Loucy (cell line): ENCODE results near the gene FSIP1.

Source experiments
- H2AFZ ChIP-seq: fragments of 200-600 bp; sonication (generic); 2 replicates; pipeline ENCODE4 v1.6.0; 2016; ENCODE audit warnings: antibody characterized with exemption, mild to moderate bottlenecking, low read length, moderate library complexity
- H3F3A ChIP-seq: fragments of 200-600 bp; 2 replicates; pipeline ENCODE4 v1.6.0; 2016; ENCODE audit warnings: antibody characterized with exemption, low read depth, mild to moderate bottlenecking
- H3K27me3 ChIP-seq: fragments of 200-600 bp; sonication (generic); 2 replicates; pipeline ENCODE4 v1.6.1; 2014; ENCODE audit warnings: low read length, mild to moderate bottlenecking; ENCODE audit not compliant: insufficient read depth, poor library complexity, severe bottlenecking
- H3K36me3 ChIP-seq: fragments of 200-600 bp; sonication (generic); 2 replicates; pipeline ENCODE4 v1.6.1; 2016; ENCODE audit warnings: low read length; ENCODE audit not compliant: insufficient read depth
- H3K4me1 ChIP-seq: fragments of 200-600 bp; sonication (generic); 2 replicates; pipeline ENCODE4 v1.5.1; 2014; ENCODE audit warnings: low read length, mild to moderate bottlenecking; ENCODE audit not compliant: insufficient read depth, poor library complexity, severe bottlenecking
- H3K4me2 ChIP-seq: fragments of 200-600 bp; sonication (generic); 2 replicates; pipeline ENCODE4 v1.6.0; 2014; ENCODE audit warnings: antibody characterized with exemption, low read length, low read depth, mild to moderate bottlenecking; ENCODE audit not compliant: poor library complexity, severe bottlenecking
- H3K4me3 ChIP-seq: fragments of 200-600 bp; sonication (generic); 2 replicates; pipeline ENCODE4 v1.5.1; 2014; ENCODE audit warnings: low read length, mild to moderate bottlenecking, mixed read lengths; ENCODE audit not compliant: poor library complexity, severe bottlenecking
- H3K79me2 ChIP-seq: fragments of 200-600 bp; sonication (generic); 2 replicates; pipeline ENCODE4 v1.6.1; 2014; ENCODE audit warnings: low read length; ENCODE audit not compliant: insufficient read depth
- H3K9ac ChIP-seq: fragments of 200-600 bp; sonication (generic); 2 replicates; pipeline ENCODE4 v1.6.0; 2014; ENCODE audit warnings: mild to moderate bottlenecking, low read depth, low read length, moderate library complexity; ENCODE audit not compliant: poor library complexity, severe bottlenecking
- H3K9me2 ChIP-seq: fragments of 200-600 bp; sonication (generic); replicated peaks from 2 replicates; pipeline ENCODE4 v1.6.1; 2016; ENCODE audit warnings: low read depth, low read length, mixed read lengths
- H3K9me3 ChIP-seq: fragments of 200-600 bp; sonication (generic); 2 replicates; pipeline ENCODE4 v1.6.1; 2014; ENCODE audit warnings: mild to moderate bottlenecking, antibody characterized with exemption, low read length, low read depth; ENCODE audit not compliant: insufficient read depth
- H4K20me1 ChIP-seq: fragments of 200-600 bp; sonication (generic); 2 replicates; pipeline ENCODE4 v1.6.0; 2014; ENCODE audit warnings: antibody characterized with exemption, low read length, mild to moderate bottlenecking; ENCODE audit not compliant: insufficient read depth, poor library complexity, severe bottlenecking
- EZH2phosphoT487 ChIP-seq: fragments of 200-600 bp; IDR thresholded peaks from 2 replicates; pipeline ENCODE4 v1.6.1; 2018; ENCODE audit warnings: antibody characterized with exemption, mild to moderate bottlenecking, moderate library complexity, borderline replicate concordance
- TF ChIP-seq, protein P1 (sequence below): fragments of 200-600 bp; sonication (generic); conservative IDR thresholded peaks from 2 replicates; pipeline ENCODE4 v1.5.1; 2014; ENCODE audit warnings: mild to moderate bottlenecking, antibody characterized with exemption, low read length

The FSIP1 gene

GRCh38 chr15:39554746-39555387 lies 227.8 kb downstream of the FSIP1 start:
- H4K20me1 ChIP-seq: no peaks in the 10 kb centered on the region
- no peak overlapping the region for H3K4me3 ChIP-seq
- no peak overlapping the region for H3K9ac ChIP-seq
- no peaks in the 10 kb centered on the region for H3K9me2 ChIP-seq
- no peaks in the 10 kb centered on the region for H3K9me3 ChIP-seq
- H3K4me1 ChIP-seq: no peaks in the 10 kb centered on the region
- H3F3A ChIP-seq: no peaks in the 10 kb centered on the region
- no peak overlapping the region for H2AFZ ChIP-seq
- H3K27me3 ChIP-seq: no peaks in the 10 kb centered on the region
- no peaks in the 10 kb centered on the region for H3K36me3 ChIP-seq
- H3K79me2 ChIP-seq: no peaks in the 10 kb centered on the region
- TF ChIP-seq, protein P1, sequence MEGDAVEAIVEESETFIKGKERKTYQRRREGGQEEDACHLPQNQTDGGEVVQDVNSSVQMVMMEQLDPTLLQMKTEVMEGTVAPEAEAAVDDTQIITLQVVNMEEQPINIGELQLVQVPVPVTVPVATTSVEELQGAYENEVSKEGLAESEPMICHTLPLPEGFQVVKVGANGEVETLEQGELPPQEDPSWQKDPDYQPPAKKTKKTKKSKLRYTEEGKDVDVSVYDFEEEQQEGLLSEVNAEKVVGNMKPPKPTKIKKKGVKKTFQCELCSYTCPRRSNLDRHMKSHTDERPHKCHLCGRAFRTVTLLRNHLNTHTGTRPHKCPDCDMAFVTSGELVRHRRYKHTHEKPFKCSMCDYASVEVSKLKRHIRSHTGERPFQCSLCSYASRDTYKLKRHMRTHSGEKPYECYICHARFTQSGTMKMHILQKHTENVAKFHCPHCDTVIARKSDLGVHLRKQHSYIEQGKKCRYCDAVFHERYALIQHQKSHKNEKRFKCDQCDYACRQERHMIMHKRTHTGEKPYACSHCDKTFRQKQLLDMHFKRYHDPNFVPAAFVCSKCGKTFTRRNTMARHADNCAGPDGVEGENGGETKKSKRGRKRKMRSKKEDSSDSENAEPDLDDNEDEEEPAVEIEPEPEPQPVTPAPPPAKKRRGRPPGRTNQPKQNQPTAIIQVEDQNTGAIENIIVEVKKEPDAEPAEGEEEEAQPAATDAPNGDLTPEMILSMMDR: no peak
- TF ChIP-seq EZH2phosphoT487: no peak
- no peak overlapping the region for H3K4me2 ChIP-seq

GRCh38 chr15:39553947-39554693 lies 228.5 kb downstream of the FSIP1 start:
- Histone ChIP-seq H2AFZ (no peak overlapping the region), H3K9ac (no peak overlapping the region), H3K9me3 (no peaks in the 10 kb centered on the region), H3K4me1 (no peaks in the 10 kb centered on the region), H3K4me3 (no peak overlapping the region), H3K9me2 (no peaks in the 10 kb centered on the region), H3K79me2 (no peaks in the 10 kb centered on the region), H3K4me2 (no peak overlapping the region), H4K20me1 (no peaks in the 10 kb centered on the region), H3F3A (no peaks in the 10 kb centered on the region), H3K36me3 (no peaks in the 10 kb centered on the region), H3K27me3 (no peaks in the 10 kb centered on the region)
- TF ChIP-seq, protein P1: no peak
- TF ChIP-seq EZH2phosphoT487: no peak

- Histone ChIP-seq H3K4me1 (no peaks in the 10 kb centered on the region), H3K9ac (no peak overlapping the region), H3K27me3 (no peaks in the 10 kb centered on the region), H3K9me2 (no peaks in the 10 kb centered on the region), H3K36me3 (no peaks in the 10 kb centered on the region), H3F3A (no peaks in the 10 kb centered on the region), H3K4me2 (no peak overlapping the region), H3K9me3 (no peaks in the 10 kb centered on the region), H3K79me2 (no peaks in the 10 kb centered on the region), H2AFZ (no peak overlapping the region), H3K4me3 (no peak overlapping the region), H4K20me1 (no peaks in the 10 kb centered on the region)
- TF ChIP-seq, protein P1: no peak
- no peak for TF ChIP-seq EZH2phosphoT487
Observed at GRCh38 chr15:39552556-39552955, 230.1 kb downstream of the FSIP1 start.
